HG03135 (cell line): ENCODE results near the gene EPN2.
"Not testable (repeated sequence)": the region's sequence is repeated elsewhere in the genome, so short reads cannot be mapped to it uniquely, and the experiment has no call there.

Experiments
- ATAC-seq: cut with Tn5 transposase; IDR thresholded peaks from one replicate; pipeline ENCODE4 v1.9.1; 2021; ENCODE audit warnings: mild to moderate bottlenecking, moderate library complexity; ENCODE audit not compliant: unreplicated experiment

EPN2 gene

GRCh38 chr17:19237139-19237388, at the start of gene EPN2:
TSS of gene EPN2 (plus strand) at chr17:19237366. CDS start at chr17:19283120, 45,754 bp downstream.
- ATAC-seq, result not testable (repeated sequence)

- peak; percentile 54 for ATAC-seq
These were observed 49.0 kb upstream of the EPN2 start for GRCh38 chr17:19187883-19188869.

GRCh38 chr17:19188870-19189708, 48.1 kb upstream of the EPN2 start:
- ATAC-seq, result peak; percentile 66

DNA sequence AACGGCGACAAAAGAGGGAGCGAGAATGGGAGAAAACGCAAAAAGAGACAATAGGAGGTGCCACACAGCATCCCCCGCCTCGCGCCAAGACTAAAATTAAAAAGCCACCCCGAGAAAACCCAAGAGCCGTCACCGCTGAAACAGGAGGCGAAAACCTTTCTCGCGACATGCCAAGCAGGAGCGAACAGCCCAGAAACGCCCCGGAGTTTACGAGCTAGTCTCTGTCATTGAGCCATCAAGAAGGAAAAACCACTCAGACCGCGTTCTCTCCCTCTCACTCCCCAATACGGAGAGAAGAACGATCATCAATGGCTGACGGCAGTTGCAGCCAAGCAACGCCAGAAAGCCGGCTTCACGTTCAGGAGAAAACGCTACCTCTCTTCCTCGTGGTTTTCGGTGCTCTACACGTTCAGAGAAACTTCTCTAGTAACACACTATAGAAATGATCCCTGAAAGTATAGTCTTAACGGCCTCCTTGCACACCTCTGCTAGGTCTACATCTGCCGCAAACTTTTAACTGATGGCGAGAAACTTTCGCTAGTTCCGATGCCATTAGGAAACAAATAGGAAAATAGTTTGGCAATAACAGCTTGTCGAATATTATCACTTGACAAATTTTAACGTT, 47.3 kb upstream of the EPN2 start:
- ATAC-seq, result not testable (repeated sequence)

DNA sequence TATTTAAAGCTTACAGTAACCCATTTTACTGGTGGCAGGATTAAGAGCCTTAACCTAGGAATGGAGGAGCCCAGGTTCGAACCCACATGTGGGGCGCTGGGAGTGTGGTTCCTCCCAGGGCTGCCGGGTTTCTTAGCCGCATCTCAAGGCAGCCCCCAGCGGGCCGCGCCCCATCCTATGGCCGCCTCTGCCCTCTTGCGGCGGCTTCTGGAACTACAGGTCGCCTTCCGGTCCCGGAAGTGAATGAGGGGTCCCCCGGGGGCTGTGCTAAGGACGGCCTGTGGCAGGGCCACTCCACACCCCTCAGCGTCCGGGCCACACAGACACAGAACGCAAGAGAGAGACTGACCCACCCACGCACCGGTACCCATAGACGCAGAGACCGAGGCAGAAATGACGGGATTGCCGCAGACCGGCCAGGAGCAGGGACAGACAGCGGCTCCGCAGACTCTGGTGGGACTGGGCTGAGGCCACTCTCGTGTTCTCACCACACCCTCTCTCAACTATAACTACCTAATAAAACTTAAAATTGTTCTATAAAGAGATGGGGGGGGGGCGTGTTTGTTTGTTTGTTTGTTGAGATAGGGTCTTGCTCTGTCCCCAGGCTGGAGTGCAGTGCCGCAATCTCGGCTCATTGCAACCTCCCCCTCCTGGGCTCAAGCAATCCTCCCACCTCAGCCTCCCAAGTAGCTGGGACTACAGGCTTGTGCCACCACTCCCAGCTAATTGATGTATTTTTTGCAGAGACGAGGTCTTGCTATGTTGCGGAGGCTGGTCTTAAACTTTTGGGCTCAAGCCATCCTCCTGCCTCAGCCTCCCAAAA, 40.6 kb upstream of the EPN2 start:
- ATAC-seq, result peak; percentile 72

GRCh38 chr17:19202448-19202847, 34.7 kb upstream of the EPN2 start:
- ATAC-seq, result not testable (repeated sequence)

- not testable (repeated sequence) for ATAC-seq
These were observed 33.7 kb upstream of the EPN2 start for GRCh38 chr17:19203429-19203828.

DNA sequence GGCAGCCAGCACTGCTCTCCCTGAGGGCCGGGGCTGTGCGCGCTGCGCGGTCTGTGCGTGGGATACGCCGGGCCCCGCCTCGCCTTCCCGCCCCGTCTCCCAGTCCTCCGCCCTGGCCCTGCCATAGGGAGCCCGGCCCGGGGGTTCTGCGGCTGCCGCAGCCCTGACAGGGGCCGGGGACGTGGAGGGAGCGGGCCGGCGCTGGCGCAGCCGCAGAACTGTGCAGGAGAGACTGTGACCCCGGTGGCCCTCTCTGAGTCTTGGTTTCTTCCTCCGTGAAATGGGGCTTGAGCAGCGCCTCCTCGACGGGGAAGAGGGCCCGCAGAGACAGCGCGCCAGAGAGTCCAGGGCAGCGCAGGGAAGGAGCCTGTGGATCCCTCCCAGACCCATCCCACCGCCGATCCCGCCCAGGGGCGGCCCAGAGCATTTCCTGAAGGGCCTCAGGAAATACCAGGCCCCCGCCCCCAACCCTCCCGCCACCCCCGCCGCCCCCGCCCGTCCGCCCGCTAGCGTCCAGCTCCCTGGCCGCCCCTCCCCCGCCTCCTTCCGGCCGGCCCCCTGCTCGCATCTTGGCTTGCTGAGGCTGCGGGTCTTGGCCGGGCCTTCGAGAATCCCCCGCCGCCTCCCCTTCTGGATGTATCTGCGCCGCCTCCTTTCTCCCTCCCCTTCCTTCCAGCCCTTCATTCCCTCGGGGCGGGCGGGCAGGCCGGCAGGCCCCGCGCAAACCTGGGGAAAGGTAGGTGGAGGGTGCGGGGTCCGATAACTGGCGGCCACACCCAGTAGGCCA, 21.9 kb upstream of the EPN2 start:
- ATAC-seq, result not testable (repeated sequence)

- not testable (repeated sequence) for ATAC-seq
These were observed 20.8 kb upstream of the EPN2 start for GRCh38 chr17:19216148-19216926.

GRCh38 chr17:19218914-19219313, 18.3 kb upstream of the EPN2 start:
- ATAC-seq, result not testable (repeated sequence)

DNA sequence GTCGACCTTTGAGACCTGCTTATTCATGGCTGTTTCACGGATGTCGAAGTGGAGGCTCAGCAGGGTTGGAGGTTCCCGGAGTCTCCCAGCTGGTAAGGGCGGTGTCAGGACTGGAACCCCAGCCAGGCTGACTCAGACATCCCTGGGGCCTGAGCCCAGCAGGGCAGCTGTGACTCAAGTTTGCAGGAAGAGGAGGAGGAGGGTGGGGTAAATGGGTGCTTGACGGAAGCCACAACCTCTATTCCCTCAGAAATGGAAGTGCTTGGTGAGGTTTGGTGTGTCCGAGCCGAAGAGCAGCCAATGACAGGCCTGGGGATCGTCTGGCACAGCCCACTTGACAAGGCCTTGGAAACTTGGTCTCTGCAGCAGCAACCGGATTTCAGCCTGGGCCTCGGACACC, 17.8 kb upstream of the EPN2 start:
- not testable (repeated sequence) for ATAC-seq

DNA sequence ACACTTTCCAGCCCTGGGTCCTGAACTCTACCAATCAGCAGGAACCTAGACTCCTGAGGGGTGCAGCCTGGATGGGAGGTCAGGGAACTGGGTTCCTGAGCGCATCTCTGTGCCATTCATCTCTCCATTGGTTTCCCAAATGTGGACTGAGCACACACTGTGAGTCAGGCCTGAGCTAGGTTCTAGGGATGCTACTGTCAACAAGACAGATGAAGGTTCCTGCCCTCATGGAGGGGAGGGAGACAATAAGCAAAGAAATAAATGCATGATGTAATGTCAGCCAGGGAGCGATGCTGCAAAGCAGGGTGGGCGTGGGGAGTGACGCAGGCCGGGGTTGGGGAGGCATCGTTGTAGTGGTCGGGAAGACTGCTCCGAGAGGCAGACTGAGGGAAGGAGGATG, 17.0 kb upstream of the EPN2 start:
- not testable (repeated sequence) for ATAC-seq

- not testable (repeated sequence) for ATAC-seq
These were observed 10.3 kb upstream of the EPN2 start for GRCh38 chr17:19226610-19227588.

- not testable (repeated sequence) for ATAC-seq
These were observed 2.5 kb upstream of the EPN2 start for GRCh38 chr17:19234676-19235075.

GRCh38 chr17:19236351-19237138, 621 bp upstream of the EPN2 start:
- peak; percentile 49 for ATAC-seq

DNA sequence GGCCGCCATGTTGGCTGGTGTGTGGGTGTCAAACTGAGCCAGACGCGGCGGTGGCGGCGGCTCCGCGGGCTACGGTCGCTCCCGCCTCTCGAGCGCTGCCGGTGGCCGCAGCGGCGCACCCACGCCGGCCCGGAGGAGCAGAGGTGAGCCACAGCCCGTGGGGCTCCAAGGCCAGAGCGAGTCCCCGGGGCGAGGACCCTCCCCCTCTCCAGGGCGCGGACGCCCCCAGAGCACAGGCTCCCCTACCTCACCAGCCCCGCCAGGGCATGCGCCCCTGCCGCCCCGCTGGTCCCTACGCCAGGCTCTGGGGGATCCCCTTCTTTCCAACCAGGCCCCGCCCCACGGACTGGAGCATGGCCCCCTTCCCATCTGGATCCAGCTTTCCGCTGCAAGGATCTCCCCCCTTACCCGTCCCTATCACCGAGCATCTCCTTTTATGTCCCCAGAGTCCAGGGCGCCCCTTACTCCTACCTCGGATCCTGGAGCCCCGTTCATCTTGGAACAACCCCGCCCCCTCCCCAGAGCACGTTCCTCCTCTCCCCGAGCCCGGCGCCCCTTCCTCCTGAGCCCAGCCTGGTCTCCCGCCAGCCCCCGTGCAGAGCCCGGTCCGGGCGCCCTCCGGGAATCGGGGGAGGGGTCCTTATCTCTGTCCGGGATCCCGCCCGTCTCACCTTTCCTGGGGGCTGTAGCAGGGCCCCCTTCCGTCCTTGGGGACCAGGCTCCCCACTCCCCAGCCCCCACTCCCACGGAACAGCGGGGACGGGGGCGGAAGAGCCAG, 412 bp downstream of the EPN2 start:
- ATAC-seq, result peak; percentile 64
